ENCODE results near the gene LDLRAD2.
"Not testable (repeated sequence)": the region's sequence is repeated elsewhere in the genome, so short reads cannot be mapped to it uniquely, and the experiment has no call there.

LDLRAD2 gene, protein sequence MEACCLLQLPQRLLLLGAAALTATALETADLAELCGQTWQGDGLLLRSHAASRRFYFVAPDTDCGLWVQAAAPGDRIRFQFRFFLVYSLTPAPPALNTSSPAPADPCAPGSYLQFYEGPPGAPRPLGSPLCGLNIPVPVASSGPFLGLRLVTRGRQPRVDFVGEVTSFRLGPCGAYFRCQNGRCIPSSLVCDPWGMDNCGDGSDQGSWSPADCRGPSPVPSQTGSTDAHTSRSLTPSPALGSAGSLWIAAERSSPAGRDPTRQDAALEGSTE

DNA sequence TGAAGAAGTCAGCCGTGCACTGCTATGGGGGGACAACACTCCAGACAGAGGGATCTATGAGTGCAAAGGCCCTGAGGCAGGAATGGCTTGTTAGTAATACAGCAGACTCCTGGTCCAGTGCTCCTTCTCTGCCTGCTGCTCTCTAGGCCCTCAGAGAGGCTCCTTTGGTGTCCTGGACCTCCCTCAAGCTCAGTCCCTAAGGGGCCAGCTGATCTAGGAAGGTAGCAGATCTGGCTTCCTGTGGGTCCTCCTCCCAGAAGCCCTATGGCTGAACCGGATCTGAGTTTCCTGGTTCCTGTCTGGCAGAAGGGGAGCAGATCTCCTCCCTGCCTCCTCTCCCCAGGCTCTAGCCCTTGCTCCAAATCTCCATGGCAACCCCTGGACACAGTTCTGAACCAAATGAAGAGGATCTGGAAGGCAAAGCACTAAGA, at the start of gene LDLRAD2:
TSS of gene LDLRAD2 (plus strand) at position 391 of the 431 bp plus-strand sequence. CDS start 187 bp downstream, outside the sequence.
- DNase-seq (ENCODE audit: low spot score) = no peak

DNA sequence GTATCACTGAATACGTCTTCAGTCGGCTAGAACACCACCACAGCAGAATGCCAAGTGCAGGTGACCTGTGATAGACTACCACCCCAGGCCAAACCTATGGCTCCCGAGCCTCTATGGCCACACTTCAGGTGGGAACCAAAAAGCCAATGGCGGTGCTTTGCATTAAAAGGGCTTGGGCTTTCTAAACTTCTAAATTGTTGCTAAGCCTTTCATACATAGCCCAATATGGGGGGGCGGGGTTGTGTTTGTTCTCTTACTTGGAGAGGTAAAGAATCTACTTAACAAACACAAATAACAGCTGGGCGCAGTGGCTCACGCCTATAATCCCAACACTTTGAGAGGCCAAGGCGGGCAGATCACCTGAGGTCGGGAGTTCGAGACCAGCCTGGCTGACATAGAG, 48.8 kb upstream of the LDLRAD2 start:
- DNase-seq (ENCODE audit: low spot score) = no peak

DNA sequence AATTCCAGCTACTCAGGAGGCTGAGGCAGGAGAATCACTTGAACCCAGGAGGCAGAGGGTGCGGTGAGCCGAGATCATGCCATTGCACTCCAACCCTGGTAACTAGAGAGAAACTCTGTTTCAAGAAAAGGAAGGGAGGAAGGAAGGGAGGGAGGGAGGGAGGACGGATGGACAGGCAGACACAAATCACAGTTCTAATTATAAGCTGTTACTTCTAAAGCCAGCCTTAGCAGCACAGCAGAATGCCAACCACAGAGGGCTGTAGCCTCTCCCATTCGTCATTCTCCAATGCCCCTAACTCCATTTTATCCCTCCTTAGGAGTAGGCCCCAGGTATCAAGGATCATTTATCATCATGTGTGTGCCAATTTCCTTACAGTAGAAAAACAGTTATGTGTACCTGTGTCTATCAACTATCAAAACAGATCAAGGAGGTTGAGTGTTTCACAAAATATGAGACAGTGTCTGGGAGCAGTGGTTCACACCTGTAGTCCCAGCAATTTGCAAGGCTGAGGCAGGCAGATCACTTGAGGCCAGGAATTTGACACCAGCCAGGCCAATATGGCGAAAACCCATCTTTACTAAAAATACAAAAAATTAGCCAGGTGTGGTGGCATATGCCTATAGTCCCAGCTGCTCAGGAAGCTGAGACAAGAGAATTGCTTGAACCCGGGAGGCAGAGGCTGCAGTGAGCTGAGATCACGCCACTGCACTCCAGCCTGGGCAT, 48.2 kb upstream of the LDLRAD2 start:
- DNase-seq (ENCODE audit: low spot score) = no peak

DNA sequence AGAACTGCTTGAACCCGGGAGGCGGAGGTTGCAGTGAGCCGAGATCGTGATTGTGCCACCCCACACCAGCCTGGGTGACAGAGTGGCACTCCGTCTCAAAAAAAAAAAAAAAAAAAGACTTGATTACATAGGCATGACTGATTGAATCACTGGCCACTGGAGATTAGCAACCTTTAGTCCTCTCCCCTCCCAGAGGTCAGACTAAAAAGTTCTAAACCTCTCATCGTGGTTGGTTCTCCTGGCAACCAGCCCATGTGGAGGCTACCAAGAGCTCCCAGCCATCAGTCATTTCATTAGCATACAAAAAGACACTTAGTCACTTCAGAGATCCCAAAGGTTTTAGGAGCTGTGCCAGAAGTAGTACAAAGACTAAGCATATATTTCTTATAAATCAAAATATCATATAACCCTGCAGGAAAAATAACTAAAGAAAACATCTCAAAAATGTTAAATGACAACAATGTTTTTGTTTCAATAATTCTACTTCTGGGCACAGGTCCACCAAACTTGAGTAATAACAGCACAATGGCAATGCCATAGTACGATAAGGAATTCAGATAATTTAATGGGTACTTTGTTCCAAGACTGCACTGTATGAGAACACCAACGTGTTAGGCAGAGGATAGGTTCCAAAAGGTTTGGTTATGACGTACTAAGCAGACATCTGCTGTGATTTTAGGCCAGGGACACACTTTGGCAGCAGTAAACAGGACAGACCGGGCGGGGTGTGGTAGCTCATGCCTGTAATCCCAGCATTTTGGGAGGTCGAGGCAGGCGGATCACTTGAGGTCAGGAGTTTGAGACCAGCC, 47.2 kb upstream of the LDLRAD2 start:
- no peak for DNase-seq (ENCODE audit: low spot score)

DNA sequence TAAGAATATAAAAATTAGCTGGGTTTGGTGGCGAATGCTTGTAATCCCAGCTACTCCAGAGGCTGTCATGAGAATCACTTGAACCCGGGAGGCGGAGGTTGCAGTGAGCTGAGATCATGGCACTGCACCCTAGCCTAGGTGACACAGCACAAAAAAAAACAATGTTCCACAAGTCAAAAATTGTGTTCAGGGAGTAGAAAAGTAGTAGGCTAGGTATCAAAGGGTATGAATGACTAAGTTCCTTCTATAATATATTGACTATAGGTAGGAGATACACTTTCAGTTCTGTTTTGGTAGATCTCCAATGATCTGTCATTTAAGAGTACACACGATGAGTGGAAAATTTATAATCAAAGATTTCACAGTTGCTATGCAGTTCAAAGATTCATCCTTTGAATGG, 45.9 kb upstream of the LDLRAD2 start:
- DNase-seq (ENCODE audit: low spot score) = no peak

DNA sequence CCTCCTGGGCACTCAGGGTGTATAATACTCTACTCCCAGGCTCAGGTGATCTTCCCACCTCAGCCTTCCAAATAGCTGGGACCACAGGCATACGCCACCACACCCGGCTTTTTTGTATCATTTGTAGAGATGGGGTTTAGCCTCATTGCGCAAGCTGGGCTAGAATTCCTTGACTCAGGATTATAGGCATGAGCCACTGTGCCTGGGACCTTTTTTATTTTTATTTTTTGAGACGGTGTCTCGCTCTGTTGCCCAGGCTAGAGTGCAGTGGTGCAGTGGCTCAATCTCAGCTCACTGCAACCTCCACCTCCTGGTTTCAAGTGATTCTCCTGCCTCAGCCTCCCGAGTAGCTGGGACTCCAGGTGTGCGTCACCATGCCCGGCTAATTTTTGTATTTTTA, 45.0 kb upstream of the LDLRAD2 start:
- not testable (repeated sequence) for DNase-seq (ENCODE audit: low spot score)

DNA sequence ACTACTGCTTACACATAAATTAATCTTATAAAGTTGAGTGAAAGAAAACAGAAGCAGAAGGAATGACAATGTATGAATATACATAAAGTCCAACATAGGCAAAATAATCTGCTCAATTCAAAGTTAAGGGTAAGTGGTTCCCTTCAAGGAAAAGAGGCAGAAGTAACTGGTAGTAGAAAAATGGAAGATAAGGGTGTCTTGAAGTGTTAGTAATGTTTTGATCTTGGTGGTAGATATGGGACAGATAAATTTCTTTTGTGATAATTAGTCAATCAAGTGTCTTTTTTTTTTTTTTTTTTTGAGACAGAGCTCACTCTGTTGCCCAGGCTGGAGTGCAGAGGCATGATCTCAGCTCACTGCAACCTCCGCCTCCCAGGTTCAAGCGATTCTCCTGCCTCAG, 41.9 kb upstream of the LDLRAD2 start:
- no peak for DNase-seq (ENCODE audit: low spot score)

DNA sequence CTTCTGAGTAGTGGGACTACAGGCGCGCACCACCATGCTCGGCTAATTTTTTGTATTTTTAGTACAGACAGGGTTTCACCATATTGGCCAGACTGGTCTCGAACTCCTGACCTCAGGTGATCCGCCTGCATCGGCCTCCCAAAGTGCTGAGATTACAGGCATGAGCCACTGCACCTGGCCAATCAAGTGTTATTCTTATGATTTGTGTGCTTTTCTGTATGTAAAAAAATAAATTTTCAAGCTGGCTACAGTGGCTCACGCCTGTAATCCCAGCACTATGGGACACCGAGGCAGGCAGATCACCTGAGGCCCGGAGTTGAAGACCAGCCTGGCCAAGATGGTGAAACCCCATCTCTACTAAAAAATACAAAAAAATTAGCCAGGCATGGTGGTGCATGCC, 41.5 kb upstream of the LDLRAD2 start:
- DNase-seq (ENCODE audit: low spot score) = not testable (repeated sequence)

DNA sequence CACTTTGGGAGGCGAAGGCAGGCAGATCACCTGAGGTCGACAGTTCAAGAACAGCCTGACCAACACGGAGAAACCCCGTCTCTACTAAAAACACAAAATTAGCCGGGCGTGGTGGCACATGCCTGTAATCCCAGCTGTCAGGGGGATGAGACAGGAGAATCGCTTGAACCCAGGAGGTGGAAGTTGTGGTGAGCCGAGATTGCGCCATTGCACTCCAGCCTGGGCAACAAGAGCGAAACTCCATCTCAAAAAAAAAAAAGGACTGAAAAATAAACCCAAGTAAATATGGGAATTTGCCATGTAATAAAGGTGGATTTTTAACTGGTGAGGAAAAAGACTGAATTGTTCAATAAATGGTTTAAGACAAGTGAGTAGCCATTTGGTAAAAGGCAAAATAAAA, 40.4 kb upstream of the LDLRAD2 start:
- DNase-seq (ENCODE audit: low spot score) = not testable (repeated sequence)

DNA sequence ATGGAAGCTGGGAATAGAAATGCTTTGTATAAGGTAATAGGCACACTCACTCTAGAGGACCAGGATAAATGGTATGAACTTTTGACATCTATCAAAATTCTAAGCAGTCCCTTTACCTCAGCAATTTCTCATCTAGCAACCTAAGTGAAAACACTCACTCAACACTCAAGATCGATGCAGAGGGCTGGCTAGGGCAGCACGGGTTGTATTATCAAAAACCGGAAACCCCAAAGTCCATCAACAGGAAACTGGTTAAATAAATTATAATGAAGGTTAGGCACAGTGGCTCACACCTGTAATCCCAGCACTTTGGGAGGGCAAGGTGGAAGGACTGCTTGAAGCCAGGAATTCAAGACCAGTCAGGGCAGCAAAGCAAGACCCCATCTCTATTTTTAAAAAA, 38.5 kb upstream of the LDLRAD2 start:
- DNase-seq (ENCODE audit: low spot score) = peak; percentile 44

DNA sequence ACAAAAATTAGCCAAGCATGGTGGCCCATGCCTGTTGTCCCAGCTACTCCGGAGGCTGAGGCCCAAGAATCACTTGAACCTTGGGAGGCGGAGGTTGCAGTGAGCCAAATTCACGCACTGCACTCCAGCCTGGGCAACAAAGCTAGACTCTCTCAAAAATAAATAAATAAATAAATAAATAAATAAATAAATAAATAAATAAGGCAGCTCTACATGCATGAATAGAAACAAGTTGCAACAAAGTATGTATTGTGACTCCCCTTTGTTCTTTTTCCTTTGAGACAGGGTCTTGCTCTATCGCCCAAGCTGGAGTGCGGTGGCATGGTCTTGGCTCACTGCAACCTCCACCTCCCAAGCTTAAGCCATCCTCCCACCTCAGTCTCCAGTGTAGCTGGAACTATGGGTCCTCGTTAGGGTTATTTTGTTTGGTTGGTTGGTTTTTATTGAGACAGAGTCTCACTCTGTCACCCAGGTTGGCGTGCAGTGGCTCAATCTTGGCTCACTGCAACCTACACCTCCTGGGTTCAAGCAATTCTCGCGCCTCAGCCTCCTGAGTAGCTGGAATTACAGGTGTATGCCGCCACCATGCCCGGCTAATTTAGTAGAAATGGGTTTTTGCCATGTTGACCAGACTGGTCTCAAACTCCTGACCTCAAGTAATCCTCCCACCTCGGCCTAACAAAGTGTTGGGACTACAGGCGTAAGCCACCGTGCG, 37.1 kb upstream of the LDLRAD2 start:
- no peak for DNase-seq (ENCODE audit: low spot score)

DNA sequence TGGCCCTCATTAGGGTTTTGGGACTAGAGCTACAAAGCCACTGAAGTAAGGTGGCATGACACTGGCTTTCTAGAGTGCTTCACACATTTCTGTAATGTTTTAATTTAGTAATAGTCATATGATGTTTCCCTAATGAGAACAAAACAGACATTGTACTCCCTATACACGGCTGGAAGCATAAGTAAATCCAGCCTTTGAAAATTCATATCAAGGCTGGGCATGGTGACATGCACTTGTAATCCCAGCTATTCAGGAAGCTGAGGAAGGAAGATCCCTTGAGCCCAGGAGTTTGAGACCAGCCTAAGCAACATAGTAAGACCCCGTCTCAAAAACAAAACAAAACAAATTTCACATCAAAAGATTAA, 36.5 kb upstream of the LDLRAD2 start:
- no peak for DNase-seq (ENCODE audit: low spot score)

DNA sequence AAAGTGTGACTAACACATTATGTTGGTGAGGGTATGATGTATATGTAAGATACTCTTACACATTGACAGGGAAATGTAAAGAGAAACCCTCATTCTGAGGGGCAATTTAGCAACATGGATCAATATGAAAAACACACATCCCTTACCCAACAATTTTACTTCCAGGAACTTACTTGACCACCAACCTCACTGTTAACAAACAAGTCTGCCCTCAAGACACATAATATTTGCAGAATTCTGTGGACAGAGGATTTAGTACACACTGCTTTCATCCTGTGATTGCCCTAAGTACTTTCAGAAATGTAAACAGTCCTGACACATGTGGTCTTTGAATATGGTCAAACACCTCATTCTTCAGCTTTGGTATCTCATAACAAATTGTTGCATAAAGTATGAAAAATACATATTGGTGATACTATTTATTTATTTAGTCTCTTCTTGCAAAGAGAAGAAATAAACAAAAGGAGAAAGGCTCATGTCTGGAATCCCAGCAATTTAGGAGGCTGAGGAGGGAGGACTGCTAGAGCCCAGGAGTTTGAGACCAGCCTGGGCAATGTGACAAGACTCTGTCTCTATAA, 36.0 kb upstream of the LDLRAD2 start:
- no peak for DNase-seq (ENCODE audit: low spot score)

DNA sequence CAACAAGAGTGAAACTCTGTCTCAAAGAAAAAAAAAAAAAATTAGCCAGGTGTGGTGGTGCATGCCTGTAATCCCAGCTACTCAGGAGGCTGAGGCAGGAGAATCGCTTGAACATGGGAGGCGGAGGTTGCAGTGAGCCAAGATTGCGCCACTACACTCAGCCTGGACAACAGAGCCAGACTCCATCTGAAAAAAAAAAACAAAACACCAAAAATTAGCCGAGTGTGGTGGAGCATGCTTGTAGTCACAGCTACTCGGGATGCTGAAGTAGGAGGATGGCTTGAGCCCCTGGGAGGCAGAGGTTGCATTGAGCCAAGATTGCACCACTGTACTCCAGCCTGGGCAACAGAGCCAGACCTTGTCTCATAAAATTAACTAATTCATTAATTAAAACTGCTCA, 35.1 kb upstream of the LDLRAD2 start:
- not testable (repeated sequence) for DNase-seq (ENCODE audit: low spot score)

DNA sequence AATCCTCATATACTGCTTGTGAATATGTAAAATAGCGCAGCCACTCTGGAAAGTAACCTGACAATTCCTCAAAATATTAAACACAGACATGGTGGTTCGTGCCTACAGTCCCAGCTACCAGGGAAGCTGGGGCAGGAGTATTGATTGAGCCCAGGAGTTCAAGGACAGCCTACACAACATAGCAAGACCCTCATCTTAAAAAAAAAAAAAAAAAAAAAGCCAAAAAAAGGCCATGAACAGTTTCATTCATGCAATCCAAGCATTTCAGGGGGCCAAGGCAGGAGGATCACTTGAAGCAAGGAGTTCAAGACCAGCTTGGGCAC, 33.7 kb upstream of the LDLRAD2 start:
- no peak for DNase-seq (ENCODE audit: low spot score)

DNA sequence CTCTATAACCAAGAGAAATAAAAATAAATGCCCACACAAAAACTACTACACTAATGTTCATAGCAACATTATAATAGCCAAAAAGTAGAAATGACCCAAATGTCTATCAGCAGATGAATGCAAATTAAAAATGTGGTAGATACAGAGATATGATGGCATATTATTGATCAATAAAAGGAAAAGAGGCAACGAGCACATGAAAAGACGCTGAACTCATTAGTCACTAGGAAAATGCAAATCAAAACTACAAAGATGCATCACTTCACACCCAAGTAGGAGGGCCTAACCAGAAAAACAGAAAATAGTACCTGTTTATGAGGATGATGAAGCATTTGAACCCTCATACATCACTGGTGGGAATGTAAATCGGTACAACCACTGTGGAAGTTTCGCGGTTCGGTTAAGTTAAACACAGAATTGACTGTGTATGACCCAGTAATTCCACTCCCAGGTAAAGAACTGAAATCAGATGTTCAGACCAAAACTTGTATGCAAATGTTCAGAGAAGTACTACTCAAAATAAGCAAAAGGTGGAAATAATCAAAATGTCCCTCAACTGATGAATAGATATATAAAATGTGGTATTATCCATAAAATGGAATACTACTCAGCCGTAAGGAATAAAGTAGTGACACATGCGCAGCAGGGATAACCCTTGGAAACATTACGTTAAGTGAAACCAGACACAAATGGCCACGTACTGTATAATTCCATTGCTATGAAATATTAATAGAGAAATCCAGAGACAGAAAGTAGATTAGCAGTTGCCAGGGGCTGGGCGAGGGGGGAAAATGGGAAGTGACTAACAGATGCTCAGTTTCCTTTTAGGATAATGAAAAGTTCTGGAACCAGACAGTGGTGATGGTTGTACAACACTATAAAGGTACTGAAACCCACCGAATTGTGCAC, 32.2 kb upstream of the LDLRAD2 start:
- DNase-seq (ENCODE audit: low spot score) = peak; percentile 39

DNA sequence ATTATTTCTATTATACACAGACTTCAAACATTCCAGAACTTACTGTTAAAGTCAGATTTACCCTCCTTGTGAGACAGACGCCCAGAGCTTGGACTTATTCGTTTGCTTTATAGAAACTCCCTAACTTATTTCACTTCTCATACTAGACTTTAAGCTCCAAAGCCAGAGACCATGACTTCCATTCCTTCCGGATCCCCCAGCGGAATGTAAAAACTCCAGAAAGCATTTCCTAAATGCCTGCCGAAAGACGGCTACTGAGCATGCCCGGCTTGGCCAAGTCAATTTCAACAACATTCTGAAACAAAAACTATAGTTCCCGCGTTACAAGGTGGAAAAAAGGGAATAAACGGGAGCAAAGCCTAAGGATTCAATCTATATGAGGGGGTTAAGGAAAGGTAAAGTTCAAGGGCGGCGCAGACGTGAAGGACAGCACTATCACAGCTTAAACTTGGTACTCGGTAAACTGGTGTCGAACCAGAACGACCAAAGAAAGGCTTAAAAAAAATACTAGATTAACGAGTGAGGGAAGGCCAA, 30.2 kb upstream of the LDLRAD2 start:
- no peak for DNase-seq (ENCODE audit: low spot score)

DNA sequence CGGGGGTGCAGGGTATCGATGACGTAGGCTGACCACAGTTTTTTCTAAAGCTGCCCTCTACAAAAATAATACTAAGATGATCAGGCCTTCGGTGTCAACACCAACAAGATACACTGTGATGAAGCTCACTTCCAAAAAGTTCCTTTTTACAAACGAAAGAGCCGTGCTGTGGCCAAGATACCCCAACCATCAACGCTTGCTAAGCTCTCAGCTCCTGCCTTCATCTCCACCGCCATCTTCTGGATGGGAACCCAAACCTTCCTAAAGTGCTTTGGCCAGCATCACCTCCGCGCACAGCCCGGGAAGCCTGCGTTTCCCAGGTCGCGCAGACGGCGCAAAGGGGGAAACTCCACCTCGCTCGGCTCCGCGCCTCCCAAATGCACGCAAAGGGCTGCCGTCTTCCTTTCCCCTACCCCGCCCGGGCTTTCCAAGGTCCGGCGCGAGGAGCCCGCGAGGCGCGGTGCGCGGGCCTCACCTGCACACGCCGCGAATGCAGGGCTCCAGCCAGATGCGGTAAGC, 29.7 kb upstream of the LDLRAD2 start:
- peak; percentile 51 for DNase-seq (ENCODE audit: low spot score)

DNA sequence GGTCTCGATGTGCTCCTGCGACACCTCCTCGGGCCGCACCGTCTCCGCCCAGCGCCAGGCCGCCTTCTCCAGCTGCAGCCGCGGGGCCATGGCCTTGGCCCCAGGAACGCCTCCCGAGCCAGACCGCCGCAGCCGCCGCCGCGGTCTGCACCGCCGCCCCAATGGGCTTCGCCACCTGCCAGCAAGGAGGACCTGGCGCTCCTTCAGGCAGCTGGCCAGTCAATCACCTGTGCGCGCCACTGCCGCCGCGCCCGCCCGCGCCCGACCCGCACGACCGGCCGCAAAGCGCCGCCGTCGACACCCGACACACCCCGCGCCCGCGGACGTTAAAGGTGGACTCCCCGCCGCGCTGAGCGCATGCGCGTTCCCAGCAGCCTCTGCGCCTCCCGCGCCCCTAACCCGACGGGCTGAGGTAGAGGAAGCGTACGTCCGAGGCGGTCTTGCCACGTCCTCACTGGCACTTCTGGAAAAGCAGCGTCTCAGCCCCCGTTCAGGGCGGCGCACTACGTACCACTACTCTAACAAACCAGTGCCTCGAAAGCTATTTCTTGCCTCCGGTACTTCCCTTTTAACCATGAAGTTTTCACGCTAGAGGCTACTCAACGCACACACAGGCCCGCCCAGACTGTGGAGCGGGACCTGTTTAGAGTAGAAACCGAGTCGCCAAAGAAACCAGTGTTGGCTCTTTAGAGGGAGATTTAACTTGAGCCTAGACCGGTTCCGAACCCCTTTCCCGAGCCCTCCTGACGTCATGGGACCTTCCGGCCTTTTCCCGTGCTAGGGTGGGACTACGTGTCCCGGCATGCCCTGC, 29.0 kb upstream of the LDLRAD2 start, which contains the start of gene USP48:
TSS of gene USP48 (minus strand) at position 282 of the 811 bp plus-strand sequence. CDS start at position 90, 192 bp downstream.
- DNase-seq (ENCODE audit: low spot score) = peak; percentile 97
